CD4-positive, alpha-beta T cell treated with Interleukin-17A for 4 hours (primary cell): ENCODE measurements around the gene NHLRC3.
"Not testable (repeated sequence)": the region's sequence is repeated elsewhere in the genome, so short reads cannot be mapped to it uniquely, and the experiment has no call there.

Source experiments
- DNase-seq: peaks from one replicate; pipeline ENCODE4 v3.0.0-alpha.2; 2020; ENCODE audit warnings: mixed read lengths

Gene NHLRC3

GRCh38 chr13:39037880-39038568, at the start of gene NHLRC3, which contains the start of gene PROSER1:
TSS of gene NHLRC3 (plus strand) at chr13:39038456. CDS start at chr13:39038640, 184 bp downstream.
TSS of gene PROSER1 (minus strand) at chr13:39038089. CDS start at chr13:39037242, 847 bp downstream.
- DNase-seq: peak; percentile 78

- no peak for DNase-seq
Observed at GRCh38 chr13:38990693-38991092, 47.6 kb upstream of the NHLRC3 start, which contains the start of gene STOML3. TSS of gene STOML3 (minus strand) at chr13:38990831. CDS start at chr13:38990721, 110 bp downstream.

- no peak for DNase-seq
Observed at GRCh38 chr13:38993381-38993780, 44.9 kb upstream of the NHLRC3 start.

GRCh38 chr13:38998739-38999138, 39.5 kb upstream of the NHLRC3 start:
- DNase-seq: no peak

DNA sequence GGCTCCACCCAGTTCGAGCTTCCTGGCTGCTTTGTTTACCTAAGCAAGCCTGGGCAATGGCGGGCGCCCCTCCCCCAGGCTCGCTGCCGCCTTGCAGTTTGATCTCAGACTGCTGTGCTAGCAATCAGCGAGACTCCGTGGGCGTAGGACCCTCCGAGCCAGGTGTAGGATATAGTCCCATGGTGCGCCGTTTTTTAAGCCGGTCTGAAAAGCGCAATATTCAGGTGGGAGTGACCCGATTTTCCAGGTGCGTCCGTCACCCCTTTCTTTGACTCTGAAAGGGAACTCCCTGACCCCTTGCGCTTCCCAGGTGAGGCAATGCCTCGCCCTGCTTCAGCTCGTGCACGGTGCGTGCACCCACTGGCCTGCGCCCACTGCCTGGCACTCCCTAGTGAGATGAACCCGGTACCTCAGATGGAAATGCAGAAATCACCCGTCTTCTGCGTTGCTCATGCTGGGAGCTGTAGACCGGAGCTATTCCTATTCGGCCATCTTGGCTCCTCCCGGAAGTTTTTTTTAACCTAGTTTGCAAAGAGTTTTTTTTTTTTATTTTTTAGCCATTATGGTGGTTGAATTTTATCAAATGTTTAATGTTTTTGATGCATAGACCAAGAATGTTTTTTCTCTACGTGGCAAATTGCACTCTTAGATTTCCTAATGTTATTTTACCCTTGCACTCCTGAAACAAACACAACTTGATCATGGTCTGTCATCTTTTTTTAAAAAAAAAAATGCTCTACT, 31.7 kb upstream of the NHLRC3 start:
- not testable (repeated sequence) for DNase-seq

DNA sequence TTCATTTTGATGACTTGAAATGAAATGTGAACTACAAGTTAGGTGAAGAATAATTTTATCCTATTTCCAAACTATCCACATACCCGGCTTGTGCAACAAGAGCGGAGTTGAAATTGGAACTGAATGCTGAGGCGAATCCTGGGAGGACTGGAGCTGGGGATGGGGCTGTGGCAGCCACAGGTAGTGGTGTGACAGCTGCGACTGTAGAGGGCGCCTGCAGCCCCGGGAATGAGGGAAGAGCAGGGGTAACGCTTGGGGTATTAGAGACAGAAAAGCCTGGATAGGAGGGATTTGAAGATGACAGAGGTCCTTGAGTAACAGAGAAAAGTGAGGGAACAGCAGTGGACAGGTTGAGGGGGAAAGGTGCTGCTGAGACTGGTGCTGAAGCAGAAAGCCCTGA, 25.6 kb upstream of the NHLRC3 start:
- no peak for DNase-seq

GRCh38 chr13:39013462-39013861, 24.8 kb upstream of the NHLRC3 start:
- no peak for DNase-seq

DNA sequence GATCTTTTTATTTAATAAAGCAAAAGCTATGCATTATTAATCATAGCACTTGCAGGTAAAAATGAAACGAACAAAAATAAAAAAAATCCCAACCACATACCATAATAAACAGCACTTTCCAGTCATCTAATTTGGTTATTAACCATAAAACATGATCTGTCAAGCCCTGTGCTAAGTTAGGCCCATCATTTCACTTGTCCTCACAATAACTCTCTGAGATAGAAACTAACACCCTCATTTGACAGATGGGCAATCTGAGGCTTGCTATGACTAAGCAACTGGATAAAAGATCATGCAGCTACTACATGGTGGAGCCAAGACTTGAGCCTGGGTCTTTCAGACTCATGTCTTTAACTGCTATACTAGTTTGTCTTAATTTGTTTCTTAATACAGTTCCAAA, 22.2 kb upstream of the NHLRC3 start:
- no peak for DNase-seq

DNA sequence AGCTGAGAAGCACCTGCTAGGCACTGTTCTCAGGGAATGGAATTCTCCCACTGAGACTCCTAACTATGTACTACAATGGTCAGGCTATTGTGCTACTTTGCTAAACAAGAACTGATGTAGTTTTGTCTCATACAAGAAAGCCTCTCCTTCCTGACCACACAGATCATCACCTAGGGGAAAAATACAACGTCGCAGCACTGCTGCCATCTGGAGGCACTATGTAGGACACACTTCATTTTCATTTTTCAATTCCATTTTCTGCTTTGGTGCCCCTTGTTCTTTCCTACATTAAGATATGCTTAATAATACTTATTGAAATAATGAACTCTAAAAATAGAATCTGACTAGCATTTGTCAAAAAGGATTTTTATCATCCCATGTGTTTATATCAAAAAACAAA, 21.5 kb upstream of the NHLRC3 start:
- DNase-seq: no peak

DNA sequence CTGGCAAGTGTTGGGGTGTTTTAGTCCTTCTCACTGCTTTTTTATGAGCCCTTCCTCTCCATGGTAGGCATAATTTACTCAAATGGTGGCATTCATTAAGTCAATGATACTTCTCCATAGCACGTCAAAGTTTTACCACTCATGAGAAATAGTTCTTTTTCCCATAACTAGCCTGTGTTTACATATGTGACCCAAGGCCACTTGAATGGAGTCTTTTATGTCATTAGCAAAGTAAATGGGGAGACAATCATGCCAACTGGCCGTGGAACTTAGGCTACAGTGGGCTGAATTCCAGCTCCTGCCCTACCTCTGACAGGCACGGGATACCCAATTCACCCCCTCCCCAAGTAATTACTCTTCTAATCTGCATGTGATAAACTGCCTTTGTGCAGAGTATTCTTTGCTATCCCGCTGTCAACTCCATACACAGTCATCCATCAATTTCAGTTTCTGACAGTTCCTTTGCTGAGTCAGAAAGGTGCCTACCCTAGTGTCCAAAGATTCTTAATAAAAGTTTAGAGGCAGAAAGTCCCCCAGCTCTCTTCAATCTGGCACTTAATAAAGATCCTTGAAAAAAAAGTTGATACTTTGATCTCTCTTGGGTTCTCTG, 17.3 kb upstream of the NHLRC3 start:
- DNase-seq: no peak

DNA sequence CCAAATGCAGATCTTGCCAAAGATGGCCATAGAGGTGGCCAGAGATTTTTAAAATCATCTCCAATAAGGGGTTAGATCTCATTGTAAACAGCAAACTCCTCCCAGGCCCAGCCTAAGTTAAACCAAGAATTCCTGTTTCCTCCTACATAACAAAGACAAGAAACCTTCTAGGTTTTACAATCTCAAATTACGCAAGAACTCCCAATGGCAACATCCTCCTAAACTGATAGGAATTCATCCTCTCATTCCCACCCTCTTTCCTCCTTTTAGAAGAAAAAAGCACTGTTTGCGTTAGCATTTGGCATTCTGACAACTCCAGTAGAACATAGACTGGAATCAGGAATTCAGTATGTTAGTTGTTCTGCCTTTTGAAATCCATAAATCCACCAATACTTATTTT, 14.9 kb upstream of the NHLRC3 start:
- DNase-seq: no peak

DNA sequence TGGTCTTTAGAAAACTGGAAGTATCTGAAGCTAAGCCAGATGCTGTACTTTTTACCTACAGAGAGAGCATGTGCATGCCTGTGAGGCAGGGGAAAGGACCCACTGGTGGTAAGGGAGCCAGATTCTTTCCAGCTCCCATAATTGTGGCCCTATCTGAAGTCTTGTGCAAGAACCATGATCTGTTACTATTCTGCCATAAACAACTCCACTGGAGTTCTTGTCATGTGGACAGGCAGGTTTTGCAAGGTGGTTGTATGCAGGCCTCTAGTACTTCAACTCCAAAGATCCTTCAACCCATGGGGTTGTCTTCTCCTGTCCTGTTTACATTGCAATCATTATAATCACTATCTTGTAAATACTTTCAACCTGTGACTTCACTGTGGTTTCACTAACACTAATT, 14.5 kb upstream of the NHLRC3 start:
- DNase-seq: no peak

- no peak for DNase-seq
Observed at GRCh38 chr13:39025433-39025839, 12.8 kb upstream of the NHLRC3 start.

DNA sequence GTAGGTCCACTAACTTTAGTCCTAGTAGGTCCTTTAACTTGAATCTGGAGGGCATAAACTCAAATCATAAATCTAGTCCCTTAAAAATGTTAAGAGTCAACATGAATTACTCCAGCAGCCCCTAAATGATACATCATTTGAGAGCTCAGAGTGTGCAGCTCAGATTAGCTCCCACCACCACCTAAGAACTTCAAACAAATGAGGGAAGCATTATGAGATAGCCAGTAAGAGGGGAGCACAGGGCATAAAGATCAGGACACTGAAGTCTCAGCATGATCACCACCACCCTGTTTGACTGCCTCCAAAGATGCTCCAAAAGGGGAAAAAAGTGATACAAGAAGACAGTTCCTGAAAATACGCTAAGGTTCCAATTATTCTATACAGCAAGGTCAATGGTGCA, 6.1 kb upstream of the NHLRC3 start:
- DNase-seq: no peak

GRCh38 chr13:39034085-39034484, 4.2 kb upstream of the NHLRC3 start:
- DNase-seq: no peak

DNA sequence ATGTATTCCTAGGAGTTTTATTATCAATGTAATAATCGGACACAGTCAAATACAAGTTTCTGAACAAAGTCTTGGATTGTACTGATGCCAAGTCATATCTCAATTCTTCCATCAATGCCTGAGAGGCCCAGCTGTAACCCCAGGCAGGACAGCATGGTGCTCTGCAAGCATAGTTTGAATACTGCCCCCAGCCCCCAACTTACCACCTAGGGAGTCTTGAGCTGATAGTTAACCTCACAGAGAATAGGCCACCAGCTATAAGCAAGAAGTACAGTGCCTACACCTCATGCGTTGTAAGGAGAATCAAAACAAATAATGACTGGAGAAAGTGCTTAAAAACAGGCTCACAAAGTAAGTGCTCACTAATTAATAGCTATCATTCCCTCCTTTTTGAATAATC, 3.1 kb upstream of the NHLRC3 start:
- no peak for DNase-seq

DNA sequence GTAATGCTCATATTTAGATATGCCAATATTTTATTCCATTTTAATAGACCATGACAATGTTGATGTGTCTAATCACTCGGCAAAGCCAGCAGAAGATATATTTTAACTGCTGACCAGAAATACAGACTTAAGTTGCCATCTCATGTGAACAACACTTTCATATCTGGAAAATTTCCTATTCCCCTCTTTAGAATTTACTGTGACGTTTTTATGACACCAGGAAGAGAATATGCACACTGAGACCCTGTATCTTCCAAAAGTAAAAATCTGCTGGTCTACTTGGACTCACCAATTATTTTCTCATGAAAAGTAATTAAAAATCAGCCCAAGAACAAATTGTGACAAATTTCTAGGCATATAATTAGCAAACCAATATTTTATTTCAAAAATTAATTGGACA, 2.5 kb upstream of the NHLRC3 start:
- no peak for DNase-seq

- DNase-seq: peak; percentile 29
Observed at GRCh38 chr13:39036212-39036611, 2.0 kb upstream of the NHLRC3 start.

GRCh38 chr13:39037410-39037879, 811 bp upstream of the NHLRC3 start:
- no peak for DNase-seq

DNA sequence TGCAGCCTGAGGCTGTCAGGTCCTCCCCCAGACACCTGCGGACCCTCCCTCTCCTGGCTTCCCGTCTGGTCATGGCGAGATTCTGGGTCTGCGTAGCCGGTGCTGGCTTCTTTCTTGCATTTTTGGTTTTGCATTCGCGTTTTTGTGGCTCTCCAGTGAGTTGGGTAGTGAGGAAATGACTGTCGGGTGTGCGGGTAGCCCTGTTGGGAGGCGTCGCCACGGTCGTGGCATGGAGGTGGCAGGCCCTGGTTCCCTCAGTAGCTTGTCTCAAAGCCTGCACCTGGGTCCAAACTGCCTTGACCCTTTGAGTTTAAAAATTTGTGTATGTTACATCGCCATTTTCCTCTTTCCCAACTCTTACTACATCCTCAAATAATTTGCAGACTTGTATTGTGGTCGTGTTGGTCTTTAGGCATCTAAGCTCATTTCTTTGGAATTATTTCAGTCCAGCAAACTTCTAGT, 344 bp downstream of the NHLRC3 start:
- DNase-seq: peak; percentile 64

- DNase-seq: no peak
Observed at GRCh38 chr13:39039041-39039440, 785 bp downstream of the NHLRC3 start.

- no peak for DNase-seq
Observed at GRCh38 chr13:39040206-39040605, 1.9 kb downstream of the NHLRC3 start.

GRCh38 chr13:39044536-39044935, 6.3 kb downstream of the NHLRC3 start:
- DNase-seq: no peak

DNA sequence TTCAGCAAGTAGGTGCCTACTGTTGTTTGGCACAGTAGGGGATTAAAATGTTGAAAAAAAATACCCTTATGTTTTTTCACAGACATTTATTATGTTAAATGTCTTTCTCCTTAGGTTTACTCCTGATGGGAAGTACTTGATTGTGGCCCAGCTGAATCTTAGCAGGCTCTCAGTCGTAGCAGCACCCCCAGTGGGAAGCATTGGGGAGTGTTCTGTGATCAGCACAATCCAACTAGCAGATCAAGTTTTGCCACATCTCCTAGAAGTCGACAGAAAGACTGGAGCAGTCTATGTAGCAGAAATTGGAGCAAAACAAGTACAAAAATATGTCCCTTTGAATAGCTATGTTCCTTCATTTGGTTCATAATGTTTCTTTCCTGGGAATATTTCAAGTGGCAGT, 9.3 kb downstream of the NHLRC3 start:
- DNase-seq: no peak
